NCI-H2171 (cell line): ENCODE measurements around the gene CNTFR.

Source experiments
- DNase-seq: peaks from one replicate; lab custom pipeline; 2025; lab: John Stamatoyannopoulos, UW

The CNTFR gene

DNA sequence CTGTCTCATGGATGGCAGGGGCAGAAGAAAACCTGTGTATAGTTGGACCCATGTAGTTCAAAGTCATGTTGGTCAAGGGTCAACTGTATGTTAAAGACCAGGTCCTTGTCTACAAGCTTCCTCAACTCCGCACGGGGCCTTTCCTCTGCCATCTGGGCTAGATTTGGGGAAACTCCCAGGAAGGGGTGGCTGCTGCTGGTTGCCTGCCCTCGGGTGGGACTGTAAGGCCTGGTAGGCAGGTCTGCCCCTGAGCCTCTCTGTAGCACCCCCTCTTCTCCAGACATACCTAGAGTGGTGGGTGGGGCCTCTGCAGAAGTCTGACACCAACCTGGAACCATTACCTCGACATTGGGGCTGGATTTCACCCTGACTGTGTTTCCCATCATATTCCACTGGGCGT, 82.0 kb downstream of the CNTFR start:
- DNase-seq = no peak

DNA sequence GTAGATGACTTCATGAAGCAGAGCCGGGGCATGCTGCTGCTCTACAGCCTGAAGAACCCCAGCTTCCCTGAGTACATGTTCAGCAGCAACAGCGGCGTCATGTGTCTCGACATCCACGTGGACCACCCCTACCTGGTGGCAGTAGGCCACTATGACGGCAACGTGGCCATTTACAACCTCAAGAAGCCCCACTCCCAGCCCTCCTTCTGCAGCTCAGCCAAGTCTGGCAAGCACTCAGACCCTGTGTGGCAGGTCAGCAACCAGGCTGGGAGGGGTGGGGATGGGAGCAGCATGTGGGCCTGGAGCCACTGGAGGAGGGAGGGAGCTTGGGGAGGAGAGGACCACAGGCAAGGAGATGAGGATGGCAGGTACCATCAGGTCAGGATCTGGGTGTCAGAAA, 82.9 kb downstream of the CNTFR start:
- DNase-seq = no peak

DNA sequence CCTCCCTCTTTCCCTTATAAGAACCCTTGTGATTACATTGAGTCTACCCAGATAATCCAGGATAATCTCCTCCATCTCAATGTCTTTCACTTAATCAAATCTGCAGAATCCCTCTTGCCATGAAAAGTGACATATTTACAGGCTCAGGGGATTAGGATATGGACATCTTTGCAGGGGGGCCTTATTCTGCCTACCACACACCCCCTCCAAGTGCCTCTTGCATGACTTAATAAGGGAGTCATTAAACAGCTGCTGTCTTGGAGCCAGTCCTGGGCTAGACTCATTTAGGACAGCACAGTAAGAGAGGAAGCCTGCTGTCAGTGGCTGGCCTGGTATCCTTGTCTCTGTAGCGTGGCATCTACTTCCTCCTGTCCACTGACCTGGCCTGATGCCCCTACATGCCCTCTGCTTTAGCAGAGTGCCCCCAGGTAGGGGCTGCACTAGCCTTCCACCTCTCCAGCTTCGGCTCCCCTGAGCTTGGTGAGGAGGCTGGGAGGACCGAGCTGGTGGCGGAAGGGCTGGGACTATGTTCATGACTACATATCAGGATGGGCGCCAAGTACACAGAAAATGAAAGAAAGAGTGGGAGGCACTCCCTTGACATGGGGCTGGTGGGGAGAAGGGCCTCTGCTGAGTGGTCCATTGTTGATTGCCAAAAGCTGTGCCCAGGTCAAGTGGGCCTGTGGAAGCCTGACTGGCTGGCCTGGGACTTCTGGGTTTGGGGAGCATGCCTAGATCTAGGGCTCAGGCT, 84.0 kb downstream of the CNTFR start:
- no peak for DNase-seq

DNA sequence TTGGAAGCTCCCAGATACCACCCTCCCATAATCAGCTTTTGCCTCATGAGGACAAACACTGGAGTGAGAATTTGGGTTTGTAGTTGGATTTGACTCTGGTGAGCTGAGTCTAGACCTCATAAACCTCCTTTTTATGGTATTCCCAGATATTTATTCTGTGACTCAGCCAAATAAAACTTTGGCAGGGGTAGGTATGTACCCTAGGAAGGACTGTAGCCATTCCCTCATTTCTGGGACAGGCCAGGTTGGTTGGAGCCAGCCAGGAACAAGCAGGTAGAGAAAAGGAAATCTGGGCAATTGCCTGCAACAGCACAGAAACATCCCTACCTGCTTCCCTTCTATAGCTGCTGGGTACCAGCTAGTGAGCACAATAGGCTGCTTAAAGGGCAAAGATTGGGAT, 86.1 kb downstream of the CNTFR start:
- no peak for DNase-seq

DNA sequence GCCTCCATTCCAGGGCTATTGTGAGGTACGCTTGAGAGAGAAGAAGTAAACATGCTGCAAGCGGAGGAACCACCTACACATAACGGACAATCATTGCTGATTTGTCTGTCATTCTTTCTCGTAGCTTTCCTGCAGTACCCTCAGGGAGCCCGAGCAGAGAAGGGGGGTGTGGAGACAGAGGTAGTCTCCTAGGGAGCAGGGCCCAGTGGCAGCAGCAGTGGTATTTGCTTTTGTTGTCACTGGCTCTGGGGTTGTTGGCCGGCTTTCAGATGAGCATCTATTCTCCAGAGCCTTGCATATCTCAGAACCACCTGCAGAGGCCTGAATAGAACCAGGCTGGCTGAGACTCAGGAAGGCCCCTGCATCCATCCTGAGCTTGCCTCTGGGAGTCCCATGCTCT, 86.6 kb downstream of the CNTFR start:
- DNase-seq = no peak

DNA sequence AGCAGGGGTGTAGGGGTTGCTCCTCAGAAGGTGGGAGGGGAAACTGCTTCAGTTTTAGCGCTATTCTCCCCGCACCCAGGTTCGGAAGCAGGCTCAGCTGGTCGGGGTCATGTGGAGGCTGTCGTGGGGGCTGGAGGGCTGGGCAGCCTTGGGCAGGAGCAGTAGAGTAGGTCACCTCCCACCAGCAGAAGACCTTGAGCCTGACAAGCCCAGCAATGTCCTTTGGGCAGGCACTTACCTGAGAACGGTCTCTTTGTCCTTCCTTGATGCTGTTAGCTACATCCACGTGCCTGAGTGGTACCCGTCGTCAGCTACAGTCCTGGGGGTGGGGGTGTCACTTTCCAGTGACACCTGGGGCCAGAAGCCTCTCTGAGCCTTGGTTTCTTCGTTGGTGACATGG, 87.1 kb downstream of the CNTFR start:
- DNase-seq = no peak

DNA sequence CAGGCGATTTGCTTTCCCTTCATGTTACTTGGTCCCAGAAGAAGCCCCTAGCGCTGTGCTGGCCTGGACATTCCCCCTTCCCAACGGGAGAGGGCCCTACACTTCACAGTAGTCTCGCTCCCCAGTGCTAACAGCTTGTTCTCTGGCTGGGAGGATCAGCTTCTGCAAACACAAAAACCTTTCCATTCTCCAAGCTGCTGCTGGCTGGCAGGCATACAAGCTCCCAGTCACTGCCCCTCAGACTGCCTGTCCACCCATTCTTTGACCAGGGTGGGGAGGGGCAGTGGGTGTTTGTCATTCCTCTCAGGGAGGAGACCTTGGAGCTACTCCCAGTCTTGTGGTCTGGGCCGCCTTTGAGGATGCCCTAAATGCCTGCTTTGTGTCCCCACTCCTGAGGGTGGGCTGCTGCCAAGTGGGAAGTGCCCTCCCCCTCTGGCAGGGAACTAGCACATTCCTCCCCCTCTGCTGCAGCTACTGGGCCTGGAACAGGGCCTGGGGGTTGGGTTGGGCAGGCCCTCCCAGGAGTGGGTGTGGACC, 87.6 kb downstream of the CNTFR start:
- no peak for DNase-seq
